HG03025 (cell line): ENCODE measurements around the gene SDK2.

Source experiments
- ATAC-seq: cut with Tn5 transposase; IDR thresholded peaks from one replicate; pipeline ENCODE4 v1.9.1; 2021; ENCODE audit warnings: mild to moderate bottlenecking, moderate library complexity; ENCODE audit not compliant: unreplicated experiment, low FRiP score

The SDK2 gene, protein sequence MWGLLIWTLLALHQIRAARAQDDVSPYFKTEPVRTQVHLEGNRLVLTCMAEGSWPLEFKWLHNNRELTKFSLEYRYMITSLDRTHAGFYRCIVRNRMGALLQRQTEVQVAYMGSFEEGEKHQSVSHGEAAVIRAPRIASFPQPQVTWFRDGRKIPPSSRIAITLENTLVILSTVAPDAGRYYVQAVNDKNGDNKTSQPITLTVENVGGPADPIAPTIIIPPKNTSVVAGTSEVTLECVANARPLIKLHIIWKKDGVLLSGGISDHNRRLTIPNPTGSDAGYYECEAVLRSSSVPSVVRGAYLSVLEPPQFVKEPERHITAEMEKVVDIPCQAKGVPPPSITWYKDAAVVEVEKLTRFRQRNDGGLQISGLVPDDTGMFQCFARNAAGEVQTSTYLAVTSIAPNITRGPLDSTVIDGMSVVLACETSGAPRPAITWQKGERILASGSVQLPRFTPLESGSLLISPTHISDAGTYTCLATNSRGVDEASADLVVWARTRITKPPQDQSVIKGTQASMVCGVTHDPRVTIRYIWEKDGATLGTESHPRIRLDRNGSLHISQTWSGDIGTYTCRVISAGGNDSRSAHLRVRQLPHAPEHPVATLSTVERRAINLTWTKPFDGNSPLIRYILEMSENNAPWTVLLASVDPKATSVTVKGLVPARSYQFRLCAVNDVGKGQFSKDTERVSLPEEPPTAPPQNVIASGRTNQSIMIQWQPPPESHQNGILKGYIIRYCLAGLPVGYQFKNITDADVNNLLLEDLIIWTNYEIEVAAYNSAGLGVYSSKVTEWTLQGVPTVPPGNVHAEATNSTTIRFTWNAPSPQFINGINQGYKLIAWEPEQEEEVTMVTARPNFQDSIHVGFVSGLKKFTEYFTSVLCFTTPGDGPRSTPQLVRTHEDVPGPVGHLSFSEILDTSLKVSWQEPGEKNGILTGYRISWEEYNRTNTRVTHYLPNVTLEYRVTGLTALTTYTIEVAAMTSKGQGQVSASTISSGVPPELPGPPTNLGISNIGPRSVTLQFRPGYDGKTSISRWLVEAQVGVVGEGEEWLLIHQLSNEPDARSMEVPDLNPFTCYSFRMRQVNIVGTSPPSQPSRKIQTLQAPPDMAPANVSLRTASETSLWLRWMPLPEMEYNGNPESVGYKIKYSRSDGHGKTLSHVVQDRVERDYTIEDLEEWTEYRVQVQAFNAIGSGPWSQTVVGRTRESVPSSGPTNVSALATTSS (N-terminal part only)

DNA sequence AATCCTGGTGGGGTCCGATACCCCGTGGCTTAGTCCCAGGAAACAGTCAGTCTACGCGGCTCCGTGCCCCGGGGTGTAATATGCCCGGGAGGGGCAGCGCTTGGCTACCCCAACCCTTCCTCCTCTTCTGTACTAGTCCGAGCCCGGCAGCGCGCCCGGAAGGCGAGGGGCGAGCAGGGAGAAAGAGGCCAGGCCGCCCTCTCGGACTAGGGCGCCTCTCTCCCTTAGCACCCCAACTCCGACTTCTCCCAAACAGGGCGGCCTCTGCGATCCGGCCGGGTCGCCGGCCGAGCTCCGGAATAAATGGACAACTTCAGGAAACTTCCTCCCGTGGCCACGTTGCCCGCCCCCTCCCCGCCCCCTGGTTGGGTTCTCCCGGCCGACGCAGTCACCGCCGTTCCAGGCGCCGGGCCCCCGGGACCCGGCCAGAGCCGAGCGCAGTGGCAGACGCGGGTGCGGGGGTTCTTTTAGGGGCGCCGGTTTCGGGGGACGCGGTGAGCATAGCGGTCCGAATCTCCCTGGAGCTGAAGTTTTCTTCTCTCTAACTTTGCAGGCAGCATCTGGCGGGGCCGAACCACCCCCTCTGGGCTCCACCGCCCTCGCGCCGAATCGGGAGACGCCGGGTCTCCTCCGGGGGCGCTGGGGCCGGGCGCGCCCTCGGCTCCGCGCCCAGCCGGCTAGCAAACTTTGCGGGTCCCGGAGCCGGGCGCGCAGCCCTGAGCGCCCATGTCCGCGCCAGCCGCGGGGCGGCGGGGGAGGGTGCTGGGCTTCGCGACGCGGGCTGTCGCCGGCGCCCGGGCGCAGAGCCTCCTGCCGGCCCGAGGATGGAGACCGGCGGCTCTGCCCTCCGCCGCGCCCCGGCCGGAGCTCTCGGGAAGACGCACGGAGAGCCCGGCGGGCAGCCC lies at the start of gene SDK2:
SDK2 (minus strand) TSS at position 301 of the 905 bp plus-strand sequence. CDS start 357 bp downstream, outside the sequence.
- no peak for ATAC-seq

DNA sequence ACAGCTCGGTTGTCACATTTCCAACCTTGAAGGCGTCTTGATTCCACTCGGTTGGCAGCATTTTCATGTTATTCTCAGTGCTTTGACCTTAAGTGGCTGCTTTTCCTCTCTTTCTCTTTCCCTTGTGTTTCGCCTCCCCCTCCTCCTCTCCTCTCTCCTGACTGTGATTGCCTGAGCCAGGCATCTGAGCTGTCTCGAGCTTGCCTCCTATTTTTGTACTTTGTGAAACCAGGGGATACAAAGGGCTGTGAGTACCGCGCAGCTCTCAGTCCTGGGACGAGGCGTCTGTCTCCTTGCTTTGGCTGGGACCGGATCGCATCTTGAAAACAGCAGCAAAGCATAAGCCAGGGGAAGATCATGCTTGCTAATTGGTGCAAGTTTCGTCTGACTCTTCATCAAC lies 48.8 kb upstream of the SDK2 start:
- no peak for ATAC-seq

DNA sequence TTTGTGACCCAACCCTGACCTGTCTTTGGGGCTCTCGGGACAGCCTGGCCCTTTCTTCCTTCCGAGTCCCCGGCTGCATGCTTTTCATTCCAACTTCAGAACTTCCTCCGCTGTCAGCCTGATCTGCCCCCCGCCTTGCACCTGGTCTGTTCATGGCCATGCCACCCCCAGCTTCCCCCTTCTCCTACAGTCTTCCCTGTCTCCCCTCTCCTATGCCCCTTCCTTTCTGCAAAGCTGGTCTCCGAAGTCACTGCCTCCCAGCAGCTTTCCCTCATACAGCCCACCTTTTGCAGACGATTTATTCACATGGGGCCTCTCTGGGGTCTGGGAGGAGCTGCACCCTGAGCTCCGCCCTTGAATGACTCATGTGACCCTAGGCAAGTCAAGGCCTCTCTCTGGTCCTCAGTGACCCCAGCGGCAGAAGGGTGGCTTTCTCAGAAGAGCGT lies 47.1 kb upstream of the SDK2 start:
- no peak for ATAC-seq

DNA sequence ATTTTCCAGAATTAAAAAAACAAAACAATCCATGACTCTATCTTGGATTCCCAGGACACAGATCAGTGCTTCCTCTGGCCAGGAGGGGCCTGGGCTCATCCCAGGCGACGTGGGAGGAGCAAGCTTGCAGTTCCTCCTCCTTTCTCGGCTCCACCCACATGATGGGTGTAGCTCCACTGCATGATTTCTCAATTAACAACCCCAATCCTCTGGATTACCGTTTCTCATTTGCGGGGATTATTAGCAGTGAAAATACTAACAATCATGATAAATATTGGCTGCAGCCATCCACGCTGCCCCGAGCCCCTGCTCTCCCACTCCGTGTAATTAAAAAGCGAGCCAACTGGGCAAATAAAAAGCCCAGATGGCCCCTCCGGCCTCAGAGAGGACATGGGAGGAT lies 46.4 kb upstream of the SDK2 start:
- no peak for ATAC-seq

DNA sequence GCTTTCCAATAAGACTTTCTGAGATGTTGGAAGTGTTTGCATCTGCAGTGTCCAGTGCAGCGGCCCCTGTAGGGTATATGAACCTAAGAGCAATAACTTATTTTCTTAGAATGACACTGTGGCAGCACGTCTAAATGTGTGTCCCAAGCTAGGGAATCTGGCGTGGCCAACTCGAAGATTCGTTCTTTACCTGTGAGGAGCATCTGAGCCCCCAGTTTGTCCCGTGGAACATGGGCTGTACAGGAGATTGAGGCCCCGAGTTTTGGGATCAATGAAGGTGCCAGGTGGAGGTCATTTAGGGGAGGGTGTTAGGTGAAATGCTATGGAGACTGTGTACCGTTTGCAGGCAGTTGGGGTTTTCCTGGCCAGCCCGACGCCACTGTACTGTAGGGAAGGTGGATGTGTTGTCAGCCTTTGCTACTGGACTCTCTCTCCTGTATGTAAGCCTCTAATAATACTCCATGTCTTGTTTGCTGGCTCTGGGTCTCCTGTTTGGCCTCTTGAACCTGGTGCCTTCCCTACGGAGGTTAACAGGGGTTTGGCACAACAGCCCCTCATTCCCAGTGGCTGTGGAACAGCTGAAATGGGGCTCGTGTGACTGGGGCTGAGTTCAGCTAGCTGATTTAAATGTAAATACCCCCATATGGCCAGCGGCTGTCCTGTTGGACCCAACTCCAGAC lies 45.5 kb upstream of the SDK2 start:
- ATAC-seq = no peak

DNA sequence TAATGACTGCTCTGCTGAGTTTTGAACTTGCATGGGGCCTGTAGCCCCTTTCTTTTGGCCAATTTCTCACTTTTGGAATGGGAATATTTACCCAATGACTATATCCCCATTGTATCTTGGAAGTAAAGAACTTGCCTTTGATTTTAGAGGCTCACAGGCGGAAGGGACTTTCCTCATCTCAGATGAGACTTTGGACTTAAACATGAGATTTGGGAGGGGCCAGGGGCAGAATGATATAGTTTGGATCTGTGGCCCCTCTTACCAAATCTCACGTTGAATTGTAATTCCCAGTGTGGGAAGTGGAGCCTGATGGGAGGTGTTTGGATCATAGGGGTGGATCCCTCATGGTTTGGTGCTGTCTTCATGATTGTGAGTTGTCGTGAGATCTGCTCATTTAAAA lies 42.7 kb upstream of the SDK2 start:
- ATAC-seq = no peak

DNA sequence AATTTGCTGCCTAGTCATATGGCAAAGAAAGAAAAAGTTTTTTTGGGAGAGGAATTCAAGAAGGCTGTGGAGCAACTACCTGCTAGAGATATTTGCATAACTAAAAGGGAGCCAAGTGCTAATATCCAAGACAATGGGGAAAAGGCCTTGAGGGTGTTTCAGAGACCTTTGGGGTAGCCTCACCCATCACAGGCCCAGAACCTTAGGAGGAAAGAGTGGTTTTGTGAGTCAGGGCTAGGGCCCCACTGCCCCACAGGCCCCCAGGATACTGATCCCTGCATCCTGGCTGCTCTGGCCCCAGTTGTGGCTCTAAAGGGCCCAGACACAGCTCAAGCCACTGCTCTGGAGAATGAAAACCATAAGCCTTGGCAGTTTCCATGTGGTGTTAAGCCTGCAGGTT lies 41.9 kb upstream of the SDK2 start:
- ATAC-seq = no peak

DNA sequence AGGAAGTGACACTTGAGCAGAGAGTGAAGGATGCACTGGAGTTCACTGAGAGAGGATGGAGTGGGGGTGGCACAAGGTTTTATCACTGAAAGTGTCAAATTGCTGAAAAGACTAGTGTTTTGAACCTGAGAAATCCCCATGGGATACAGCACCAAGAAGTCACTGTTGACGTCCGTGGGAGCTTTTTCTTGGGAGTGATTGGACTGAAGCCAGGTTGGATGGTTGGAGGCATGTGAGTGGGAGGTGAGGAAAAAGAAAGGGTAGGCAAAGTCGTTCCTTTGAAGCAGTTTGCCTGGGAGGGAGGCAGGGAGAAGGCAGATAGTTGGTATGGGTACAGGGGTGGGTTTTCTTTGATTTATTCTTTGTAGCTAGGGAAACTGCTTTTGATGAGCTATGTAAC lies 39.9 kb upstream of the SDK2 start:
- no peak for ATAC-seq

DNA sequence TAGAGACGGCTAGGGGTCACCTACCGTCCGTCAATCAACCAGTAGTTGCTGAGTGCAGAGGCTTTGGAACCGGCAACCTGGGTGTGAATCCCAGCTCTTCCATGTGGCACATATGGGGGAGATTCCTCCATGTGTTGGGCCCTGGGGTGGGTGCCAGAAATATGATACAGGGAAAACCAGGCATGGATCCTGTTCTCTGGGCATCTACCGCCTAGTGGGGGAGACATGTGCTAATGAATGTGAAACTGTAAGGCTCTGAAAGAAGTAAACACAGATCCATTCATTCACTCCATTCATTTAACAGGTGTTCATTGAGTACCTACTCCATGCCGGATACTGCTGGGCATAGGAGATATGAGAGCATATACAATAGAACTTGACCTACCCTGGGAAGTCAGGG lies 39.5 kb upstream of the SDK2 start:
- no peak for ATAC-seq

DNA sequence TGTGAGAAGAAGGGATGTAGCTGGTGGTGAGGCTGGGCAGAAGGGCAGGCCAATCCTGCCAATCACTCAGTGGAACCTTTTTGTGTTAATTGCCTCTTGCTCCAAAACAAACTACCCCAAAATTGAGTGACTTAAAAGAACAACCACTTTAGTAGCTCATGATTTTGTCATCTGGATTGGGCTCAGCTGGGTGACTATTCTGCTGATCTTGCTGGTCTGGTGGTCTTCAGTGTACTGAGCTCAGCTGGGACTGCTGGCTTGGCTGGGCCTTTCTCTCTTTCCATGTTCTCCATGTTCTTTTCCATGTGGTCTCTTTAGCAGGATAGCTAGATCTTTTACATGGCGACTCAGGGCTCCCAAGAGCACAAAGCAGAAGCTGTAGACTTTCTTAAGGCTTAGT lies 37.7 kb upstream of the SDK2 start:
- no peak for ATAC-seq

DNA sequence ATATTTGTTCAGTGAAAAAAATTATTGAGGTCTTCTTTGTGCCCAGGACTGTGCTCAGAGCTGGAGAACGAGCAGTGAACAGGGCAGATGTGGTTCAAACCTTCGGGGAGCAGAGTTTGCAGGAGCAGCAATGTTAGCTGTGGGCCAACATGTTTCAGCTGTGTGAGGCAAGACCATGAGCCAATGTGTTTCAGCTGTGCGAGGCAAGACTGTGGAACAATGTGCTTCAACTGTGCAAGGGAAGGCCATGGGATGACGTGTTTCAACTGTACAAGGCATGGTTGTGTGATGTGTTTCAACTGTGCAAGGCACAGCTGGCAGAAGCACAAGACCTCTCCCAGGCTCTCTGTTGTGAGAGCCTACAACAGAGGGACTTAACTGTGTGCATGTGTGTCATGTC lies 35.2 kb upstream of the SDK2 start:
- no peak for ATAC-seq

DNA sequence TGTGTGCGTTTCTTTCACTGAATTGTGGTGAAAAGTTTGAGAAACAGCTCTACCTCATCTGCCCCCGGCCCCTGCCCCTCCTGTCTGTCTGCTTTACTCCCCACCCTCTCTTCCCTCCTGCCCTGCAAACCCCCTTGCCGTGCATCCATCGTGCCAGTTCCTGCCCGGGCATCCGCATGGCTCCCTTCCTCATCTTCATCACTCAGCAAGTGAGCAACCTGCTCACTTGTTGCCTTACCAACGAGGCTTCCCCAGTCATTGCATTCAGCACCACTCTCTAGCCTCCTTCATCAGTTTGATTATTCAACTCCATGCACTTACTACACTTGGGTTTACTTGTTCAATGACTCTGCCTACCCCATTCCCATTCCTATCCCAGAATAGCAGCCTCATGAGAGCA lies 34.8 kb upstream of the SDK2 start:
- no peak for ATAC-seq

DNA sequence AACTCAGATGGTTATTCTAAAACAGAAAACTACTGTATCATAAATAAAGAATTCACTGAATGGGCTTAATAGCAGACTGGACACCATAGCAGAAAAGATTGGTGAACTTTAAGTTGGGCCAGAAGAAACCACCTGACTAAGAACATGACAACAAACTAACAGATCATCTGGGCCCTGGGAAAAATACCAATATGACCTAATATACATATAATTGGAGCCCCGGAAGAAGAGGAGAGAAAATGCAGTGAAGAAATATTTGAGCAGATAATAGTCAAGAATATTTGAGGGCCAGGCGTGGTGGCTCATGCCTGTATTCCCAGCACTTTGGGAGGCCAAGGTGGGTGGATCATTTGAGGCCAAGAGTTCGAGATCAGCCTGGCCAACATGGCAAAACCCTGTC lies 25.5 kb upstream of the SDK2 start:
- no peak for ATAC-seq

DNA sequence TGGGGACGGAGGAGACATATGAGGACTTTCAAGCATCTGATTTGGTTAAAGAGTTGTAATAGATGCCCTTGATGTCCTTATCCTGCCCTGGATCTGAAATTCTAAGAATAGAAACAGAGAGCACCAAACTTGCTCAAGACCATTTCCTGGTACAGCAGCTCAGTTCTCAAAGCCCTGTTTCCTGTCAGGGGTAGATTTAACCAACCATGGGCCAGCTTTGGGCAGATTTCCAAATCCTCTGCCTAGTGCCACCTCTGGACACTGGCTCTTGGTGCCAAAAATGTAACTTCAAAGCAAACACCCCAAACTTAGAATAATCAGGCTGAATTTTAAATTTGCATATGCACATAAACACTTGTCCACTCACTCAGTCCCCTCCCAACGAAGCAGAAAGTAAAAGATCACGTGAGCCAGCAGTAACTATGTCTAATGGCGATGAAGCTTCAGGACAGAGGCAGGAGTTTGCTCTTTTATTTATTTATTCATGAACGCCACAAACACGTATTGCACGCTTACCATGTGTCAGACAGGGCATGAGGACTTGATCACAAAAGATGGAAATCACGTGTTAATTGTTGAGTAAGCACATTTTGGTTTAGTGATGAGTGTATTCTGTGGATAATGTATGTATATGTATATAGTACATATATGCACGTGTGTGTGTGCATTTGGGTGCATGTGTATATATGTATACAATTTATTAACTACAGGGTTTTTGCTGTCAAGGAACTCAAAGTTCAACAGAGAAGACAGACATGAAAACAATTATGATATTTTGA lies 23.1 kb upstream of the SDK2 start:
- no peak for ATAC-seq

DNA sequence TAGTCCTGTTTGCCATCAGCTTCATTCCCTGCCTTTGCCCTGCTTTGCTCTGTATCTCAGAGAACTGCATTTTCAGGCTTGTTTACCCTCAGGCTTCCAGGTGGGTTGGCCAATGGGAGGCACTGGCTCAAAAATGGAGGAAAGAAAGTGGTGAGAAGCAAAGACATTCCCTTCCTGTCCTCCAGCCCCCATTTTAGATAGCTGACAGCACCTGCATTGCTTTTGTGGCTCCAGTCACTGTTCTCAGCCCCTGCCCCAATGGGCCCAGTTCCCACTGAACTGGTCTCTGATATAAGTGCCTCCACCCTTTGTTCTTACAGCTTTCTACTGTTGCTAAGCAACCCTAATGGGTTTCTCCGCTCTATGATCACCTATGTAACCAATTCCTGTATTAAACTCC lies 19.4 kb upstream of the SDK2 start:
- ATAC-seq = no peak

DNA sequence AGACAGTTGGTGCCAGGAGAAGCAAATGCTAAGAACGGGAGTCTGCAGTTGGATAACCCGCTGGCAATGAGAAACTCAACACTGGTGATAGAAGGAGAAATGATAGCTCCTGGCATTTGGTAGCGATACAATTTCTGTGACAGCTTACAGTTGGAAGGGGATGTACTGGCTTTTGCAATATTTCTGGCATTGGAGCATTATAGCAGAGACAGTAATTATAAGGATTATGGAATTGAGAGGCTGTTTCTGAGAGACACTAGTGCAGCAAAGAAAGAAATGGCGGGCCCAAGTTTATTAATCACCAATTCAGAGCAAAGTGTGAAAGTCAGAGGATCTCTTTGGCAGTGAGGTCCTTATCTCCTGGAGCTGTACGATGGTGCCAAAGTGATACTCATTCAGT lies 16.1 kb upstream of the SDK2 start:
- ATAC-seq = no peak

DNA sequence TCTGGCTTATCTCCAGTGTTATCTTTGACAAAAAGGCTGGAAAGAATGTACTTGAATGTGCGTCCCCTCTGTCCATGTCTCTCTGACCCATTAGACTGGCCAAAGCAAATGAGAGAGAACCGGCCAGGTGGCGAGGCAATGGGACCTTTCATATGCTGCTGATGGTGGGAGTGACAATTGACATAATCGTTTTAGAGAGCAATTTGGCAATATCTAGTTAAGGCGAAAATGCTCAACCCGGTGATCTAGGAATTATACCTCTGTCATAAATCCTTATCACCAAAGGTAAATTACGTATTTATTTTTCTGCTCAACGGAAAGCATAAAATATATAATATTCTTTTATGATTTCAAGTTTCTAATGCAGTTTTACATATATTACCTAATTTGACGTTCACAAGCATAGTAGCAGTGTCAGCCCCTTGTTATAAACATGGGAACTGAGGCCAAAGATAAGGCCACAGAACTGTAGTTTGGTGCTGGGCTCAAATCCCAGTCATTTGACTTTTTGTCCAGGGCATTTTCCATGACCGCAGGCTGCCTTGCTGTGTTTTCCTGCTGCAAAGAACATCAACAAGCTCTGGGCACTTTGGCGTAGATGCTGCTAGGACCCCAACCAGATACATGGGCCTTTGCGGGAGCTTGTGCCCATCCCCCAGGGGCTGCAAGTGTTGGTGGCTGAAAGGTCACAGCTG lies 14.7 kb upstream of the SDK2 start:
- ATAC-seq = no peak

DNA sequence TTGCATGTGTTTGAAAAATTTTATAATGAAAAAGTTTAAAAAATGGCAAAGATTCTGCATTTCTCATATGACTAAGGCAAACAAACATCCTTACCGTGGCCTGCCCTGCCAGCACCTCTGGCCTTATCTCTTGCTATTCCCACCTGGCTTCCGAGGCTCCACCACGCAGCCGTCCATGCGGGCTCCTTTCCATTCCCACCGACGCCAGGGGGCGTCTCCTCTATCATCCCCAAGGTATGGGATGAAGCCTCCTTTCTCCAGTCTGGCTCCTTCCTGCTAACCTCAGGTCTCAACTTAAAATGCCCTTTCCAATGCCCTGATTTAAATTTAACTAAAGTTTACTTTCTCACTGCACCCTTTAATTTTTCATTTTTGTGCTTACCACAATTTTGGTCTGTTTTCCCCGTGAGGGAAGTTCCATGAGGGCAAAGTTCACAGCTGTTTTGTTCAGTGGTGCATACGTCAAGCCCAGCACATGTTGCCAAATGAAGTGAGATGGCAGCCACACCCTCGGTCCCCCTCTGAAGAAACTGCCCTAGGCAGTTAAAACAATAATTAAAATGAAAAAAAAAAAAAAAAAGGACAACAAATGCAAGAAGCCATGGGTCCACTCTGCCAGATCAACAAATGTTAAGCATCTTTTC lies 13.3 kb upstream of the SDK2 start:
- ATAC-seq = no peak
